Umbilical cord (tissue), 2 donors: ENCODE data around the gene NTNG2. TPM values are rescaled to one million over a fixed set of nuclear protein-coding genes. Genes with fewer than 3 reads are reported as not detected.
A peak's percentile ranks its signal among the peaks of the same experiment; 100 is the strongest.

Source experiments
- DNase-seq: peaks from one replicate; pipeline ENCODE4 v3.0.0-alpha.2; 2015; ENCODE audit warnings: low spot score
- total RNA-seq: library from RNA; depleted of rRNA; stranded (reverse); fragments of >200 nt; gene quantifications from one replicate; pipeline ENCODE4 v1.2.3, GENCODE V29; 2014; ENCODE audit warnings: low replicate concordance; ENCODE audit not compliant: insufficient read depth

NTNG2 gene
- total RNA-seq, 1 donor from 2014 or later: 3.9 TPM

DNA sequence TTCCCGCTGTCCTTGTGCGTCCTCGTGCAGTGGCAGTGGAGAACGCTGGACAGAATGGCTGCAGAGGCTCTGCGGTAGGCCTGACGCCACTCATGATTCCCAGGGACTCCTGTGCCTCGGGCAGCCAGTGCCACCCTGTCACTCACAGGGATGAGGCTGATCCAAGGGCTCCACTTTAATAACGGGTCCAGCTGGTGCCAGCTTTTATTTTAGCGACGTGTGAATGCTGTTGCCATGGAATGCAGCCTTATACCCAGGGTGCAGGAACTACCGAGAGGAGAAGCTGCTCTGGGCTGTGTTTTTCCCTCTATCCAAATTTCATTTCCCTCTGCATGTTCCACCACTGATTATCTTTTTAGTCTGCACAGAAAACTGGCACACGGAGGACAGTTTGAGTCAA lies 15.8 kb upstream of the NTNG2 start:
- DNase-seq: no peak

DNA sequence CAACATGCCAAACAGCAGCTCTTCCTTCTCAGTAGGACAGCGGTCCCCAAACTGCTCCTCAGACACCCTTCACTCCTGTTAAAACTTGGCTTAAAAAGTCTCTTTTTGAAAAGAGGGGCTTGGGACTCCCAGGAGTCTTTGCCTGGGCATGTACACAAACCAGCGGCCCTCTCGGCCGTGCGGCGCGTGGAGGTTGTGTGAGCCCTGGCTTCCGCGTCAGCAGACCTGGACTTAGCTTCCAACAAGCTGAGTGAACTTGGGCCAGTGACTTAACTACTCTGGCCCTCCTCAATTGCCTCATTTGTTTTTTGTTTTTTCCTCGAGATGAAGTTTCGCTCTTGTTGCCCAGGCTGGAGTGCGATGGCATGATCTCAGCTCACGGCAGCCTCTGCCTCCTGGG lies 15.3 kb upstream of the NTNG2 start:
- no peak for DNase-seq

DNA sequence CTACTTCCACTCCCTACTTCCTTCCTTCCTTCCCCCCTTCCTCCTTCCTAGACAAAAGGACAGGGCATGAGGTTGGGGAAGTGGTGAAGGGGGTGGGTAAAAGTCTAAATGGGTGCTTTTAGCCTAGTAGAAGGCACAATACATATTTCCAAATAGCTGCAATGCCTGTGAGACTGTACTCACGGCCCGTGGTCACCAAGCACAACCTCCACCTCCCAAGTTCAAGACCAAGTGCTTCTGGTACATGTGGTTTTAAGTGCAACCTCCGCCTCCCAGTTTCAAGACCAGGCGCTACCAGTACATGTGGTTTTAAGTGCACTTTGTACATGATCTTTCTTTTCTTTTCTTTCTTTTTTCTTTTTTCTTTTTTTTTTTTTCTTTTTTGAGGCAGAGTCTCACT lies 14.5 kb upstream of the NTNG2 start:
- DNase-seq: no peak

DNA sequence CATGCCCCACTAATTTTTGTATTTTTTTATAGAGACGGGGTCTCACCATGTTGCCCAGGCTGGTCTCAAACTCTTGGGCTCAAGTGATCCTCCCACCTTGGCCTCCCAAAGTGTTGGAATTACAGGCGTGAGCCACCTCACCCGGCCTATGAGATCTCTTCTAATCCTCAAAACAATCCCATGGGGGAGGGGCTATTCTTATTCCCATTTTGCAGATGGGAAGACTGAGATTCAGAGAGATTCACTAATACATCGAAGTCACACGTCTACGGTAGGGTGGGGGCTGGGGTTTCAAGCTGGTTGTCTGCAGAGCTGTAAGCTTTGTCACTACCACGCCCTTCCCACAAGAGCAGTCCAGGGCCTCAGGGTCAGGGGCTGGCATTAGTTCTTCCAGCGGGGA lies 14.0 kb upstream of the NTNG2 start:
- no peak for DNase-seq

DNA sequence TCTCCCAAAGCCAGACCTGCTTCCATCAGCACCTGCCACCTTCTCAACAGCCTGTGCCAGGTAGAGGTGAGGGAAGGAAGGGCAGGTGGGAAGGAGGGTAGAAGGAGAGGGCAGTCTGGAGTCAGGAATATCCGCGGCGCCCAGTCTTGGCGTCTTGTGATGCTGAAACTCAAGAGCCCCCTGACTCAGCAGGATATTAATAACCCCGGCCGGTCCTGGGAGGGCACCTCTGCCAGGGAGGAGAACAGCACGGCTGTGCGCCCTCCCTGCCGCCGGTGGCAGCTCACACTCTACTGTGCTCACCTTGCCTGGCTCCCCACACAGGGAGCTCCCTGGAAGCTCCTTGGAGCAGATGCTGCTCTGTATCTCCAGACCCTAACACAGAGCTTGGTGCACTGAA lies 11.6 kb upstream of the NTNG2 start:
- DNase-seq: no peak

DNA sequence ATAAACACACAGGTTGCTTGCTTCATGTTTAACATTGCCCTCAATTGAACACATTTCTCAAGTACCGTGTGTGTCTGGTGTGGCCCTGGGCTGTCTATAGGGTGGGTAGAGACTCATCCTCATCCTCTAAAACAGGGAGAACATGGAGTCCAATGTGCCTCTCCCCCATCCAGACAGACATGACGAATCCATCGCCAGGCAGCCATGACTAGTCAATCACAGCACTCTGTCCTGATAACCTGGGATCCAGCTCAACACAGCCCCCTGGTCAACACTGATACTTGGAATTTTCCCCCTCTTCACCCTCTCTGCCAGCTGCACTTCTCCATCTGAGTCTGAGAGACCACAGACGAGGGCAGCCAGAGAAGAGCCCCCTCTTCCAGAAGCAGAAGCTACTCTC lies 10.7 kb upstream of the NTNG2 start:
- no peak for DNase-seq

DNA sequence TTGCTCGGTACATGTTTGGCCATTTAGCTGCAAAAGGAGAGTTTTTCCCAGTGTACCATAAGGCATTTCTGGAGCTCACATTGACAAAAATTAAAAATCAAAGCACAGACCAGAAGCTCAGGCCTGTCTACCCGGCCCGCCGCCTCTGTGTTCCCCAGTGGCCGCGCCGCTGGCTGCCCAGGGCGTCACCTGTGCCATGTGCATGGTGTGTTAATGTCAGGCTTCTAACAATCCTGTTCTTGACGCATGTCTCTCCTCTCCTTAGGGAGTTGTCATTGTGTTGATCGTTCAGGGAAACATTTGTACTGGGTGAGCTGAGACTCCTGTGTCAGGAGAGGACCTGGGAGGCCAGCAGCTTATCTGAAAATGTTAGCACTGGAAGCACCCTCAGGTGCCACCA lies 9.6 kb upstream of the NTNG2 start:
- DNase-seq: no peak

DNA sequence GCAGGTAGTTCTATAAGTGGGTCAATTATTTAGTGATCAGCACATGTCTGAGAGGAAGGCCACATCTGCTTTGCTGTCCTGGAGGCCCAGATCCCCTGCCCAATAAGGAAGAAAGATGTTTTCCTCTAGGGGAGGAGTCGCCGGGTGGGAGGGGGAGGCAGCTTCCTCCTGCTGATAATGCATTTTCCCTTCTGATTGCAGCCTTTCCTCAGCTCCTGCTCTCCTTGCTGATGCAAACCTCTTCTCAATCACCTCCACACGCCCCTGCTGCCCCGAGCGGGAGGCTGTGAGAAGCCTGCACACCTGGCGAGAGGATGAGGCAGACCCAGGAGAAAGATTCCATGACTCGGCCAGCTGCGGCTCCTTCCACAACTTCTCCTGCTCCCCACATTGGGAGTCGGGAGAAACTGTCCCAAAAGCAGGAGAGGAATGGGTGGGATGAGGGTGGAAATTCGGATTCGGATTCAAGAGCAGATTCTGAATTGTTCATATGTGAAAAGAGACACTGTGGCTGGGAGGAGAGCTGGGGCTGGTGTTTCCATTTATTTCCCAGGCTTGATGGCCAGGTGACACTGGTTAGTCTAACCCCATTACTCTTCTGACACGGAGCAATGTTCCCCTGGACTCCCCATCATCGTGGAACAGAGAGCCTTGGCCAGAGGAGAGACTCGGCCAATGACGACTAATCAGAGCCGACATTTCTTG lies 6.8 kb upstream of the NTNG2 start:
- DNase-seq: no peak

DNA sequence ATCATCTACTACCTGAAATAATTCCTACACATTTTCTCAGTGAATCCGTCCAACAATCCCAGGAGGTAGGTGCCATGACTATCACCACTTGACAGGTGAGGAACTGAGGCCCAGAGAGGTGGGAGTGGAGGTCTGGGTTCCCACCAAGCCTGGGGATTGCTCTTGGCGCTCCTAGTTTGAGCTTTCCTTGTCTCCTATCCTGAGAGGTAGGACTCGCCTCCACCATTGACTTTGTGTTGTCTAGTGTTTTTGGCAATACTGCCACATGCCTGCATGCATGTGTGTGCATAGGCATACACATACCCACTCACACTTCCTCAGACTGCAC lies 6.3 kb upstream of the NTNG2 start:
- DNase-seq: no peak

- no peak for DNase-seq
Measured at GRCh38 chr9:132156262-132156661, 5.6 kb upstream of the NTNG2 start.

GRCh38 chr9:132157347-132158116 lies 4.3 kb upstream of the NTNG2 start:
- DNase-seq: no peak

- peak; percentile 63 for DNase-seq
Measured at GRCh38 chr9:132160802-132161742, 786 bp upstream of the NTNG2 start.

DNA sequence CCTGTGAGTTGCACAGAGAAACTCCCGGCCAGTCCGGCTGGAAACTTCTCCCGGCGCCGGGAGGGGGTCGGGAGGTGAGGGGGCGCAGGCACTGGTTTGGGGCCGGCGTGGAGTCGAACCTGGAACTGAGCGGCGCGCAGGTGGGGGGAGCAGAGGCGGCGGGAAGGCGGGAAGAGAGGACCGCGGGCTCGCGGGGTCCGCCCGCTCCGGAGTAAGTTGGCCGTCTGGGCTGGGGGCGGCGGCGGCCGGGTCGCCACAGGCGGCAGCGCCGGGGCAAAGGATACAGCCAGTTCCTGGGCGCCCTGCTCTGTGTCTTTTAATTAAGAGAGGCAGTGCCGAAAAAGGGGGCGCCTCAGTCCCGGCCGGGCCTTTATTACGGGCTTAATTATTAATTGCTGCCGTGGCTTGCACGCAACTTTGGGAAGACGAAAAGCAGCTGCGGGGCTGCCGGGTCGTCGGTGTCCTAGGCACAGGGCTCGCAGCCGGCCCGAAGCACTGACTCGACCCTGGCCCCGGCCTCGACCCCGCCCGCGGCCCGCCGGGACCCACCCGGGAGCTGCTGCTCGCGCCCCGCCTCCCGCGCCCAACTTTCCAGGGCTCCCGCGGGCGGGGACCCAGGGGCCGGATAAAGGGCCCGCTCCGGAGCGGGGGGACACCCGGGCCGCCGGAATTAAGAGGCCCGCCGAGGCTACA lies 1.1 kb downstream of the NTNG2 start:
- no peak for DNase-seq

GRCh38 chr9:132163457-132163875 lies 1.6 kb downstream of the NTNG2 start:
- DNase-seq: no peak

- DNase-seq: no peak
Measured at GRCh38 chr9:132163876-132164603, 2.2 kb downstream of the NTNG2 start.

- no peak for DNase-seq
Measured at GRCh38 chr9:132164604-132165362, 2.9 kb downstream of the NTNG2 start.

- DNase-seq: no peak
Measured at GRCh38 chr9:132166599-132166998, 4.7 kb downstream of the NTNG2 start.

- no peak for DNase-seq
Measured at GRCh38 chr9:132167192-132167591, 5.3 kb downstream of the NTNG2 start.

- no peak for DNase-seq
Measured at GRCh38 chr9:132168347-132168746, 6.5 kb downstream of the NTNG2 start.

DNA sequence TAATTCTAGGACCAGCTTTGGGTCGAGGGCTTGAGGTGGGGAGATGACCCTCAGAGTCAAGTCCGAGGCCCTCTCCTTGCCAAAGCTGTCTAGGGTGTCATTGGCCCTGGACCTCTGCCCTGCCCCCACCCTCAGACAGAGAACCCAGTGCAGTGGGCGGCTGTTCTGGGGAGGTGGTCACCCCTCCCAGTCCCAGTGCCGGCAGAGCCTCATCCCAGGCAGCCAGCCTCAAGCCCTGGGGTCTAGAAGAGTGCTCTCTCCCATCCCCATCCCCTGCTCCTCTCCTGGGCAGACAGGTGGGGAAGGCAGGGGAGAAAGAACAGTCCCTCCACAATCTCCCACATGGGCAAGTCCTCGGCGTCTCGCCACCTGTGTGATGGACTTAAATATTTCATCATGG lies 7.0 kb downstream of the NTNG2 start:
- DNase-seq: no peak
